Jurkat, Clone E6-1 (cell line): ENCODE results near the gene ADORA1.
A peak's percentile ranks its signal among the peaks of the same experiment; 100 is the strongest.

Source experiments
- DNase-seq: peaks from one replicate; pipeline ENCODE4 v3.0.0-alpha.2; 2011; ENCODE audit warnings: low read depth, low spot score
- H3K4me3 ChIP-seq: 2 replicates; pipeline ENCODE4 v1.5.1; 2011; ENCODE audit warnings: mild to moderate bottlenecking, low read length, control low read depth, moderate library complexity

ADORA1 gene

DNA sequence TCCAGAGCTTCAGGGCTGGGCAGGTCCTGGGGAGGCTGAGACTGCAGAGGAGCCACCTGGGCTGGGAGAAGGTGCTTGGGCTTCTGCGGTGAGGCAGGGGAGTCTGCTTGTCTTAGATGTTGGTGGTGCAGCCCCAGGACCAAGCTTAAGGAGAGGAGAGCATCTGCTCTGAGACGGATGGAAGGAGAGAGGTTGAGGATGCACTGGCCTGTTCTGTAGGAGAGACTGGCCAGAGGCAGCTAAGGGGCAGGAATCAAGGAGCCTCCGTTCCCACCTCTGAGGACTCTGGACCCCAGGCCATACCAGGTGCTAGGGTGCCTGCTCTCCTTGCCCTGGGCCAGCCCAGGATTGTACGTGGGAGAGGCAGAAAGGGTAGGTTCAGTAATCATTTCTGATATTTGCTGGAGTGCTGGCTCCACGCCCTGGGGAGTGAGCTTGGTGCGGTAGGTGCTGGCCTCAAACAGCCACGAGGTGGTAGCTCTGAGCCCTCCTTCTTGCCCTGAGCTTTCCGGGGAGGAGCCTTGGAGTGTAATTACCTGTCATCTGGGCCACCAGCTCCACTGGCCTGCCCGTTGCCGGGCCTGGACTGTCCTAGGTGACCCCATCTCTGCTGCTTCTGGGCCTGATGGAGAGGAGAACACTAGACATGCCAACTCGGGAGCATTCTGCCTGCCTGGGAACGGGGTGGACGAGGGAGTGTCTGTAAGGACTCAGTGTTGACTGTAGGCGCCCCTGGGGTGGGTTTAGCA is 38.8 kb downstream of the ADORA1 start:
- DNase-seq: no peak

DNA sequence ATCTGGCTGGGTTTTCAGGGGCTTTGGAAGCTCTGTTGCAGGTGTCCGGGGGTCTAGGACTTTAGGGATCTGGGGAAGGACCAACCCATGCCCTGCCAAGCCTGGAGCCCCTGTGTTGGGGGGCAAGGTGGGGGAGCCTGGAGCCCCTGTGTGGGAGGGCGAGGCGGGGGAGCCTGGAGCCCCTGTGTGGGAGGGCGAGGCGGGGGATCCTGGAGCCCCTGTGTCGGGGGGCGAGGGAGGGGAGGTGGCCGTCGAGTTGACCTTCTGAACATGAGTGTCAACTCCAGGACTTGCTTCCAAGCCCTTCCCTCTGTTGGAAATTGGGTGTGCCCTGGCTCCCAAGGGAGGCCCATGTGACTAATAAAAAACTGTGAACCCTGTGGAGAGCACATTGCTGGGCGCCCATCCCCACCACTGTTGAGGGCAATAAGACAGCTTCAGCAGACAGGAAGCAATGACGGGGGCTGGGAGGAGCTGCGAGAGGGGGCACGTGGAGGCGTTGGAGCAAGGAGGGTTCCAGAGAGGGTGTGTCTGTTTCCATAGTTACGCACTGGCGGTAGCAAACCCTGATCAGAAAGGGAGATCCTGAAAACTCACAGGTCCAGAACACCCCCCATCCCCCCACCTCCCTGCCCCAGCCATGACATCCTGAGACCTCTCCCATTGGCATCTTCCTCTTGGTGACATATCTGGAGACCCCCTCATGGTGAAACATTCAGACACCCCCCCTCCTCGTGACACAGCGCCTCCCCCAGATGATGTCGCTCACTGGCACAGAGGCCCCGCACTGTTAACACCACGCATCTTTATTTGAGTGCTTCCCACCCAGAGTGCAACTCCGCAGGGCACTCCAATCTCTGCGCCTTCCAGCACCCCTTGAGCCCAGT is 39.7 kb downstream of the ADORA1 start:
- peak; percentile 12 for DNase-seq
- H3K4me3 ChIP-seq: no peak overlapping the region

More for the DNA sequence above, 38.8 kb downstream of the ADORA1 start:
- no peak overlapping the region for H3K4me3 ChIP-seq

DNA sequence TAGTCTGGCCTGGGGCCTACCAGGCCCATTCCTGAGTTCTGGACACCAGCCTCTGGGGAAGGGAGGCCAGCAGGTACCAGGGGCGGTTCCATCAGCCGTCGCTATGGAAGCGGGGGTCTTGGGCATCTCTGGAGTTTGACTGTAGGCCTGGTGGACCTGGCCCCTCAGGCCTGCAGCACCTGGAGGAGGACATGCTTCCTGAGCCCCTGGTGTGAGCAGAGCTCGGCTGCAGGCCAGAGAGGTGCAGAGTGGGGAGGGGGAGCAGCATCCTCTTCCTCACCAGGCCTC is 40.3 kb downstream of the ADORA1 start:
- DNase-seq: no peak
- H3K4me3 ChIP-seq: no peak overlapping the region

DNA sequence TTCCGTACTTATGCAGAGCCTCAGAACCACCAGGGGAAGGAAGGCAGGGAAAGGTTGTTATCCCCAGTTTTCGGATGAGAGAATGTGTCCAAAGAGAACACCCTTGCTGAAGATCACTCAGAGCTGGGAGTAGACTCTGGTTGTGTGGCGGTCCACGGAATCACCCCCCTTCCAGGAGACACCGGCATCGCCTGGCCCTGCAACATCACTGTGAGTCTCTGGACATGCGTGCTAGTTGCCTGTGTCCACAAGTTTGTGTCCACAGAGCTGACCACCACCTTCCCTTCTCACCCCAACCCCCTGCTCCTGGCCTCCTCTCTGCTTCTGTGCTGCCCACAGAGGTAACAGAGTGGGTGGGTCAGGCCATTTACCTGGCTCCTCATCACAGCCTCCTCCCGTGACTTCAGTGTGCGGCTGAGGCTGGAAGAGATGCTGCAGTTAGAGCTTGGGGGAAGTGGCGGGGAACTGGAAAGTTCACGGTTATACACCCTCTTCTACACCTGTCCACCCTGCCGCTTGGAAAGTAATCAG is 40.8 kb downstream of the ADORA1 start:
- no peak overlapping the region for H3K4me3 ChIP-seq

DNA sequence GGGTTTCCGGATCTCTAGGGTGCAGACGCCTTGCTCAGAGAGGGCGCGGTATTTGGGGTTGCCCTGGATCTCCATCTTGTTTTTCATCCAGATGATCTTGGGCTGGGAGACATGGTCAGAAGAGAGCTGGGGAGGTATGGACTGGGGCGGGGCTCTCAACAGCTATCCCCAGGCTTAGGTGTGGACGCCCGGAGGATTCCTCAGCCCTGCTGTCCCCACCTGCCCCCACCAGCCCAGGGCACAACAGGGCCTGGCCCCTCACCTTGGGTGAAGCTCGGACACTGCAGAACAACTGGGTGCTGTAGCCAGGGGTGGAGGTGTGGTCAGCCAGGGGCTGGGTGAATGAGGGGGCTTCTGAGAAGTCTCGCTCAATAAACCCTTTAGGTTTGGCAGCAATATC is 41.5 kb downstream of the ADORA1 start:
- H3K4me3 ChIP-seq: no peak overlapping the region
- DNase-seq: no peak

More for the DNA sequence above, 40.8 kb downstream of the ADORA1 start:
- DNase-seq: no peak

DNA sequence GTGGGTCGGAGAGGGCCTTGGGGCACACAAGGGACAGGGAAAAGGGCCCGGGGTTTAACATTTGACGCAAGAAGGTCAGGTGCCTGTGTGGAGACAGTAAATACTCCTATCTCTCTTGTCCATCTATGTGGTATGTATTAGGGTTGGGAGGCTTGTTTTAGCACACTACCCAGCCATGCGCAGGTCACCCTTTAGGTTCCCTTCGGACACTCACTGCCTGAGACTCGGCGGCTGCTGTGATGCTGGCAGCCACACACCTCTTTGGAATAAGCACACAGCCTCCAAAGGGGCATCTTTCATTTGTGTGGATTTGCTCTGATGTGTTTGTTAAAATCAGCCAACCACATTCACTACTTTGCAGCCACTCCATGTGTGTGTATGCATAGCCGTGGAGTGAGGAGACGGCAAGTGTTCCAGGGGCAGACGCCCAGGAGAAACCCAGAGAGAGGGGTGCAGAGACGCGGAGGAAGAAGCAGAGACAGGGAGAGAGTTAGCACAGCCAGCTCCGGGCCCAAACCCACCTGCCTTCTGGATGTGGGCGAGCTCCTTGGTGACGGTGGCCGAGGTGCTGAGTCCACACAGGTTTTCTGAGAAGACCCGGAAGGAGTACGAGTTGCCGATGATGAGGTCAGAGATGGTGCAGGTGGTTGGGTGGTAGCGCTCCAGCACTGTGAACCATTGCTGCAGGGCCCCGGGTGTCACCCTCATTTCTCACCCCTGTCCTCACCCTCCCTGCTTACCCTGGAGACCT is 42.4 kb downstream of the ADORA1 start:
- DNase-seq: no peak
- no peak overlapping the region for H3K4me3 ChIP-seq

DNA sequence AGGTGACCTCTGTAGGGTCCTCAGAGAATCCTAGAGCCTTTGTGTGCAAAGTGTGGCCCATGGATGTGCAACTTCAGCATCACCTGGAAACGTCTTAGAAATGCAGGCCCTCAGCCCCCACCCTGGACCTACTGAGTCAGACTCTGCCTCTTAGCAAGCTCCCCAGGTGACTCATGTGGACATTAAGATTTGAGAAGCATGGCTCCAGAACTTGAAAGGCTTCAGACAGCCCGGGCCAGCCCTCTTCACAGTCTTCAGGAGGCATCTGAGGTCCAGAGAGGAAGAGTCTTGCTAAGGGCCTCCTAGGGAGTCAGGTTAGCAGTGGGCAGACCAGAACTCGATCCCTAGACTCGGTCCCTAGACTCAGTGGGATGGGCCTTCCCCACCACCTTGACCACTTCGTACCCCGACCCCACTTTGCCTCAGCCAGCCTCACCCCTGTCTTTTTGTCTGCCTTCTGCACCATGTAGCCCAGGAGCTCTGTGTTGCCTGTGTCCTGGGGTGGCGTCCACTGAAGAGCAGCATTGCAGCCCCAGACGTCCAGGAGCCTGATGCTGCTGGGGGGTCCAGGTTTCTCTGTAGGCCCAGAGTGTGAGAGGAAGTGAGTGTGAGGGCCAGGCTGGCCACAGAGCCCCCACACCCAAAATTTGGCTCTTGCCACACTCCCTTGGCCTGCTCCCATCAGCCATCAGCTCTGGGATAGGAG is 43.3 kb downstream of the ADORA1 start:
- DNase-seq: no peak
- H3K4me3 ChIP-seq: no peak overlapping the region

DNA sequence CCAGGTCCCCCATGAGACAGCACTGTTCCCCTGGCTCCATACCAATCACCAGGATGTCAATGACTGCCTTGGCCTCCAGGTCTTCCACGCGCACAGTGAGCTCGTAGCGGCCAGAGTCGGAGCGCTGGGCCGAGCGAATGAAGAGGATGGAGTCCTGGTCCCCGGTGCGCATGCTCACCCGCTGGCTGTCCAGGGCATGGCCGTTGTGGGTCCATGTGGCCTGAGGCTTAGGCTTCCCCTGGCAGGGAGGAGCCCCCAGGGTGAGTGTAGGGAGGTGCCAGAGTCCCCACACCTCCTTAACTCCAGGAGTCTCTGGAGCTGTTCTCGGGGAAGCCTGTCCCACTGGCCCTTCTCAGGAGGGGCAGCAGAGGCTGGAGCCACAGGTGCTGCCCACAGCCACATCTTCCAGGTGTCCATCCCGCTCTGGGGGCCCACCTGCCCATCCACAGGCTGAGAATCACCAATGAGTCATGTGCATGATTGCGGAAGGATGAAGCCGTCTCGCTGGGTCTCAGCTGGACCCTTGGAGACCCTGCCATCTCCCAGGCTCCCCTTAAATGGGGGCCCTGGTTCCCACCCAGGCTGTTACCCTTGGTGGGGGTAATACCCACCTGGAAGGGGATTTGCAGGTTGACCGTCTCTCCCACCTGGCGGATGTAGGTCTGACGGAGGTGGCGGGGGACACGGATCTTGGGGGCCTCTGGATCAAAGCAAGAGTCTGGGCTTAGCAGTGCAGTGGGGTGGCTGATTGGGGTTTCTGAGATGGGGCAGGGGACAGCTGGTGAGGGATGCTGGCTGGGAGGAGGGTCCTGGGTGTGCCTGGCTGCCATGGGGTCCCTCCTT is 44.0 kb downstream of the ADORA1 start:
- no peak overlapping the region for H3K4me3 ChIP-seq
- no peak for DNase-seq

DNA sequence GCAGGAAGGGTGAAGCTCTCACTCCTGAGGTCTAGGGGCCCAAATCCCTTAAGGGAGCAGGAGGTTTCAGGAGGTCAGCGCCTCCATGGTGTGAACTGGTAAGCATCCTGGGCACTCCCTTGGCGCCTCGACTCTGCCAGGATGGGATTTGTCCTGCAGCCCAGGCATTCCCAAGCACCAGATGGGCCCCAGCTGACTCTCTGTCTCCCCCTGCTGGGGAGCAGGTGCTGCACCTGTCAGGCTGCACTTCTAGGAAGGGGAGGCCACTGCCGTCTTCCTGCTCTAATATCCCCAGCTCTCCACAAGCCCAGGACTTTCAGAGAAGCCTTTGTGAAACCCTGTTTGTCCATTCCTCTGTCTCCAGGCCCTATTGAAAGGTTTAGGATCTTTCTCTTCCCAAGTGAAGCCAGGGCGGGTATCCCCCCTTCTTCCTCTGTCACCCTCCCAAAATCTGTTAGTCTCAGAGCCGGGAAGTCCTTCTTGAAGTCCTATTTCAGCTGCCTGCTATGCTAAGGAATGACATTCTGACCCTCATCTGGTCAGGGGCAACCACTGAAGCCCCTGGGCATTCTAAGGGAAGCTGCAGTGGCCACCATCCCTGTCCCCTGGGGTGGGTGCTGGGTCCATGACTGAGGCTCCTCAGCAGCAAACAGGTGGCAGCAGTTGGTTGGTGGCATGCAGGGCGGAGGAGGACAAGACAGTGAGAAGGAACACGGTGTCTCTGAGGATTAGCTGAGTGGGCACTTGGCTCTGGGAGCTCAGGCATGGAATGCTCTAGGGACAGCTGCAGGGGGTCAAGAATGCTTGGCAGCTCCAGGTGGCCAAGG is 44.9 kb downstream of the ADORA1 start:
- no peak overlapping the region for H3K4me3 ChIP-seq
- peak; percentile 24 for DNase-seq

DNA sequence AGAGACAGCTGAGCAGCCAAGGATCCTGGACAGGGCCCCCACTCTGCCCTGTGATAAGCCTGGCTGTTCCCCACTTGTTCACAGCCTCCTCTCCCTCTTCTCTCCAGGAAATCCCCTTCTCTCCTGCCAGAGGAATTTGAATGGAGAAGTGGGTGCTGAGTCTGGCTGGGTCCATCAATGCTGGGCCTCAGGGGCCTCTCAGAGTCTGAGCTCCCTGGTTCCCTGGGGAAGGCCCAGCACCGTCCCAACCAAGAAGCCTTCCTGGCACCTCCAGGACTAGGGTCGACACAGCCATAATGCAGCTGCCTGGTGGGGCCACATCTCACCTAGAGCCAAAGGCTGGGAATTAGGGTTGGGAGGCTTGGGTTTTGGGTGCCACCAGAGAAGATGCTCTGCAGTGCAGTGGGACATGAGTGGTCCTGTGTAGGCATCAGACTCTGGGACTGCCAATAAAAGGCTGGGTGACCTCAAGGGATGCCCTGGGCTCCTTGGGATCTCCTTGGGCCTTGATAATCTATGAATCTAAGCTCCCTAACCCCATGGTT is 45.6 kb downstream of the ADORA1 start:
- no peak overlapping the region for H3K4me3 ChIP-seq
- no peak for DNase-seq

DNA sequence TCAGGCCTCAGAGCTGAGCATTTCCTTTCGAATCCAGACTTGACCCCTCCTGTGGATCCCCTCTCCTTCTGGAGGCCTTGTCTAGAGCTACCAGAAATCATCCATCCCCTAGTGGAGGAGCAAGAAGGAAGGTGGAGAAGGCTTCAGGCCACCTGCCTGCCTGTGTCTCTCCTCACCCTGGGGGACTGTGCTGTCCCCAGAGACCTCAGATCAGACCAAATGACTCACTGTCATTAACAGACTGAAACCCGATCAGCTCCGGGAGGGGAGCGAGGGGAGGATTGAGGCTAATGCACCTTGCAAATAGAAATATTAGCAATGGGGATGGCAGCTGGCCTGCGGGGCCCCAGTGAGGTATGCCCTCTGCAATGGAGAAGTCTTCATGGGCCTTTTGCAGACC is 46.0 kb downstream of the ADORA1 start:
- DNase-seq: no peak
- H3K4me3 ChIP-seq: no peak overlapping the region

DNA sequence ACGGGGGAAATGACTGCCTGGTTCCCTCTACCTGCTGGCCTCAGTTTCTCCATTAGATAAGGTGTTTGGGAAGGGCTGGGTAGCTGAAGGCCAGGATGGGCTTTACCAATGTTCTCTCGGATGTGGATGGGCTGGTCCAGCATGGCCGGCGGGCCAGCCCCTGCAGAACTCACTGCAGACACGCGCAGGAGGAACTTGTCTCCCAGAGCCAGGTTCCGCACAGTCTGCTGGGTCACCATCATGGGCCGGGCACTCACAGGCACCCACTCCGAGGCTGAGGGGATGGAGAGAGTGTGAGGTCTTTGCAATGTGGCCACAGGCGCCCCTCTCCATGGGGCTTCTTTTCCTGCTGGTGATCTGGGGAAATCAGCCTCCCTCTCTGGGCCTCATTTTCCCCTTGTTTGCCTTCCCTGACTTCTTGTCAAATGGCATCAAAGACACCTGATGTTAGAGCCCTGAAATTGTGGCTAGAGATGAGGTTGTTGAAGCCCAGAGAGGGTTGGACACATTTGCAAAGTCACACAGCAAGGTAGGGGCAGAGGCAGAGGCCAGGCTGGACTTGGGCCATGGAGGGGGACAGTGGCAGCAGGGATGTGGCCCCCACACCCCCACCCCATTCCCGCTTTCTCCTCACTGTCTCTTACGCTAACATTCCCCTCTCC is 46.9 kb downstream of the ADORA1 start:
- H3K4me3 ChIP-seq: no peak overlapping the region
- no peak for DNase-seq

DNA sequence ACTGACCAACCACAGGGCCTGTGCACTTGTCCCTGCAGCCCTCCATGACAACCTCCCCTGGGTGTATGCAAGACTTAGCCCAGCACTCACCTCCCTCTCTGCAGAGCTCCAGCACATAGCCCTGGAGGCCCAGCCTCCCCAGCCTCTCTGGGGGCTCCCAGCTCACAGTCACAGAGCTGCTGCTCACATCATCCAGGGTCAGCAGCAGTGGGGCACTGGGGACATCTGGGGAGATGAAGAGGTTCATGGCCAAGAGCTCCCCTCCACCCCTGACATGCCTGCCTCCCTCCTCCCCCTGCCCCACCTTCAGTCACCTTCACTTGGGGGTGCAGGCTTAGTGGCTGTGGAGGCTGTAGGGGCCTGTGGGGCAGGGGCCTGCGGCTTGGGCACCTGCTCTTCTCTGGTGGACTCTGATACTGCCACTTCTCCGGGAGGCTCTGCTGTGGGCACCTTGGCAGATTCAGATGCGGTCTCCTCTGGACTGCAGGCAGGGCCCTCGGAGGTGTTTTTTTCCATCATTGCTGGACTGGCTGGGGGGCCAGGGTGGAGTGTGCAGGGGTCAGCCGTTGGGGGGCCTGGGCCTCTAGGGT is 47.8 kb downstream of the ADORA1 start, which contains the start of gene MYBPH:
MYBPH (minus strand) TSS at position 590 of the 590 bp plus-strand sequence; CDS start at position 519, 71 bp downstream.
- no peak within 1 kb of the TSS for H3K4me3 ChIP-seq
- no peak for DNase-seq

DNA sequence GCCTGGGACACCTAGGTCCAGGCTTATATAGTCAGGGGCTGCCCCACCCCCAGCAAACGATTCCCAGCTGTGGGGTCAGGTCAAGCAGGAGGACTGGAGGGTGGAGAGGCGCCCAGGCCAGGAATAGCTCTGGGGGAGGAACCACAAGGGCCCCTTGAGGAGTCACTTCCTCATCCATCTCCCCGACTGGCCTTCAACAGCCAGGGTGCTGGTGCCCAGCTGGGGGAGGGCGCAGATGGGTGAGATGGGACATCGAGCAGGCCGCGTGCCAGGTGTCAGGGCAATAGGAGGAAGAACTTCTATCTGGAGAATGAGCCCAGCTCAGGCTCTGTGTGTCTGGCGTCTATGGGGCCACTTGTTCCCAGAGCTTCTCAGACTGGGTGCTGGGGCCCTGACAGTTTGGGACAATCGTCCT is 48.3 kb downstream of the ADORA1 start:
- DNase-seq: no peak

DNA sequence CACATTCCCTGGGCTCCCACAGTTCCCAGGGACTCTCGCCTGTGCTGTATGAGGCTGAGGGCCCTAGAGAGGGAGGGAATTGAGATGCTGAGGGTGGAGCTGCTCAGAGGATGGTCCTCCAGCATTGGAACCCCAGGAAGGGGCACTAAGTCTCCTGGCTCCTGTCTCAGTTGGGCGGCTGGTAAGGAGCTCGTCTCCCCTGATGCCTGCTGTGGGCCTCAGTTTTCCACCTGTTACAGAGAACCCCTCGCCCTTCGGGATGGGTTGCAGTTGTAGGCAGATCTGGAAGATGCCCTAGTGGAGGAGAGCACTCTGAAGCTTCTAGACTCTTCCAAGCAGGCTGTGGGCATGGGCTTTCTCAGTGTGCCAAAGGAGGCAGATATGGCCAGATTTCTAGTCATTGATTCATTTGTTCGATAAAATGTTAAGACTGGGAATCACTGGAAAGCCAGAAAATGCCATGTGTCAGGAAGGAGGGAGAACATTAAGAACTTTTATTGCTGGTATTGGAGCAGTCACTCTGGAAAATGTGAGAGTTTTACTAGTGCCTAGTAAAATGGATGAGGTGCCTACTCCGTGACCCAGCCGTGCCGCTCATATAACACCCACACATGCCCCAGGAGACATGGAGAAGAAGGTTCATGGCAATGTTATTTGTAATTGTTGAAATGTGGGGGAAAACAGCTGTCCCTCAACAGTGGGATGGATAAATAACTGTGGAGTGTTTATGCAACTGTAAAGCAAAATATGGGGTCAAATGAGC is 48.9 kb downstream of the ADORA1 start:
- H3K4me3 ChIP-seq: no peak overlapping the region
- DNase-seq: no peak

More for the DNA sequence above, 48.3 kb downstream of the ADORA1 start:
- H3K4me3 ChIP-seq: no peak overlapping the region

DNA sequence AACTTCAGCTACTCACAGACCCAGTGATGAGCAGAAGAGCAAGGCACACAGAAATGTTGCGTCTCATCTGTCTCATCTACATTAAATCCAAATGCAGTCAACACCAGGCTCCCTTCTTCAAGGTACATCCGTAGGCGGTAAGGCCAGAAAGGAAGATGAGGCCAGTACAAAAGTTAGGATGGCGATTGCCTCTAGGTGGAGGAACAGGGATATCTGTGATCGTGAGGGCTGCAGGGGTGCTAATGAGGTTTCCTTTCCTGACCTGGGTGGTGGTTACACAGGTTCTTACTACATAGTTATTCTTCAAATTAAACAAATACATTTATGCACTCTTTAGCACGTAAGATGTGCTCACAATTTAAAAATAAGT is 49.5 kb downstream of the ADORA1 start:
- no peak for DNase-seq
- H3K4me3 ChIP-seq: no peak overlapping the region
